ENCODE results near the gene RHOF. TPM values are rescaled to one million over a fixed set of nuclear protein-coding genes. Genes with fewer than 3 reads are reported as not detected.

RHOF gene
- total RNA-seq, 2 experiments from 2014 or later, result 145 to 154 TPM

GRCh38 chr12:121809712-121810116 is 16.2 kb upstream of the RHOF start:
- DNase-seq (no peak), ATAC-seq (no peak)
- Mint-ChIP-seq H3K27ac (peak overlapping the region; percentile 2), H3K9me3 (ENCODE audit: insufficient read depth) (no peaks in the 10 kb centered on the region), H3K36me3 (ENCODE audit: low read depth) (peaks cover 62% of the 10 kb centered on the region), H3K27me3 (ENCODE audit: low read depth) (no peaks in the 10 kb centered on the region), H3K4me1 (ENCODE audit: low read depth) (peaks cover 58% of the 10 kb centered on the region), H3K4me3 (no peak overlapping the region)
- POLR2A ChIA-PET, result interaction anchor here (17.0 kb wide), 1 partner anchor 19 kb away, joined by 543 read pairs; the partner anchor contains the start of genes RHOF and SETD1B
- CTCF ChIA-PET, result interaction anchor here (1.7 to 16.5 kb wide), 3 partner anchors 18 to 98 kb away, joined by 5 to 956 read pairs (median 12); partner anchors contain the start of genes RHOF, SETD1B and TMEM120B

- CTCF ChIA-PET, result interaction anchor here (1.7 to 16.5 kb wide), 2 partner anchors 17 to 32 kb away, joined by 5 to 956 read pairs; partner anchors contain the start of genes RHOF and SETD1B
- POLR2A ChIA-PET, result interaction anchor here (17.0 kb wide), 1 partner anchor 18 kb away, joined by 543 read pairs; the partner anchor contains the start of genes RHOF and SETD1B
- no peak overlapping the region for H3K4me3 Mint-ChIP-seq
- no peak overlapping the region for H3K27ac Mint-ChIP-seq
- no peak for DNase-seq
- H3K4me1 Mint-ChIP-seq (ENCODE audit: low read depth), result peaks cover 57% of the 10 kb centered on the region
- H3K36me3 Mint-ChIP-seq (ENCODE audit: low read depth), result peaks cover 59% of the 10 kb centered on the region
- no peaks in the 10 kb centered on the region for H3K9me3 Mint-ChIP-seq (ENCODE audit: insufficient read depth)
- no peak for ATAC-seq
- no peaks in the 10 kb centered on the region for H3K27me3 Mint-ChIP-seq (ENCODE audit: low read depth)
Measured at GRCh38 chr12:121808623-121809022, 15.1 kb upstream of the RHOF start.

GRCh38 chr12:121807642-121808347 is 14.3 kb upstream of the RHOF start:
- Mint-ChIP-seq H3K27ac (no peak overlapping the region), H3K9me3 (ENCODE audit: insufficient read depth) (no peaks in the 10 kb centered on the region), H3K4me1 (ENCODE audit: low read depth) (peaks cover 48% of the 10 kb centered on the region), H3K36me3 (ENCODE audit: low read depth) (peaks cover 54% of the 10 kb centered on the region), H3K4me3 (peak overlapping the region; percentile 15), H3K27me3 (ENCODE audit: low read depth) (no peaks in the 10 kb centered on the region)
- ChIA-PET POLR2A (interaction anchor here (17.0 kb wide), 1 partner anchor 17 kb away, joined by 543 read pairs; the partner anchor contains the start of genes RHOF and SETD1B), CTCF (interaction anchor here (1.7 to 16.5 kb wide), 2 partner anchors 16 to 31 kb away, joined by 5 to 956 read pairs; partner anchors contain the start of genes RHOF and SETD1B)
- no peak for DNase-seq
- no peak for ATAC-seq

GRCh38 chr12:121806546-121807423 is 13.3 kb upstream of the RHOF start:
- CTCF ChIA-PET, result interaction anchor here (1.4 to 16.5 kb wide), 2 partner anchors 15 to 30 kb away, joined by 4 to 956 read pairs; partner anchors contain the start of genes RHOF and SETD1B
- peak overlapping the region; percentile 84 for H3K27ac Mint-ChIP-seq
- peaks cover 50% of the 10 kb centered on the region for H3K36me3 Mint-ChIP-seq (ENCODE audit: low read depth)
- DNase-seq (no peak), ATAC-seq (no peak)
- peak overlapping the region; percentile 96 for H3K4me3 Mint-ChIP-seq
- no peaks in the 10 kb centered on the region for H3K9me3 Mint-ChIP-seq (ENCODE audit: insufficient read depth)
- POLR2A ChIA-PET, result interaction anchor here (0.7 to 17.0 kb wide), 2 partner anchors 10 to 16 kb away, joined by 3 to 543 read pairs; partner anchors contain the start of genes RHOF and SETD1B
- H3K4me1 Mint-ChIP-seq (ENCODE audit: low read depth), result peaks cover 43% of the 10 kb centered on the region
- no peaks in the 10 kb centered on the region for H3K27me3 Mint-ChIP-seq (ENCODE audit: low read depth)

- ChIA-PET CTCF (interaction anchor here (1.4 to 16.5 kb wide), 2 partner anchors 15 to 31 kb away, joined by 4 to 956 read pairs; partner anchors contain the start of genes RHOF and SETD1B), POLR2A (interaction anchor here (0.7 to 17.0 kb wide), 2 partner anchors 11 to 16 kb away, joined by 3 to 543 read pairs; partner anchors contain the start of genes RHOF and SETD1B)
- H3K27me3 Mint-ChIP-seq (ENCODE audit: low read depth), result no peaks in the 10 kb centered on the region
- H3K36me3 Mint-ChIP-seq (ENCODE audit: low read depth), result peaks cover 56% of the 10 kb centered on the region
- H3K4me3 Mint-ChIP-seq, result peak overlapping the region; percentile 96
- ATAC-seq, result peak; percentile 9
- H3K27ac Mint-ChIP-seq, result peak overlapping the region; percentile 84
- DNase-seq, result peak; percentile 43
- no peaks in the 10 kb centered on the region for H3K9me3 Mint-ChIP-seq (ENCODE audit: insufficient read depth)
- H3K4me1 Mint-ChIP-seq (ENCODE audit: low read depth), result peaks cover 37% of the 10 kb centered on the region
Measured at GRCh38 chr12:121806009-121806545, 12.6 kb upstream of the RHOF start.

GRCh38 chr12:121805171-121806008 is 11.9 kb upstream of the RHOF start:
- ATAC-seq (no peak), DNase-seq (peak; percentile 38)
- POLR2A ChIA-PET, result interaction anchor here (17.0 kb wide), 1 partner anchor 15 kb away, joined by 543 read pairs; the partner anchor contains the start of genes RHOF and SETD1B
- Mint-ChIP-seq H3K9me3 (ENCODE audit: insufficient read depth) (no peaks in the 10 kb centered on the region), H3K4me3 (peak overlapping the region; percentile 96), H3K27ac (peak overlapping the region; percentile 94), H3K4me1 (ENCODE audit: low read depth) (peaks cover 30% of the 10 kb centered on the region), H3K27me3 (ENCODE audit: low read depth) (no peaks in the 10 kb centered on the region), H3K36me3 (ENCODE audit: low read depth) (peaks cover 53% of the 10 kb centered on the region)
- CTCF ChIA-PET, result interaction anchor here (1.4 to 16.5 kb wide), 2 partner anchors 14 to 32 kb away, joined by 4 to 956 read pairs; partner anchors contain the start of genes RHOF and SETD1B

GRCh38 chr12:121804417-121805111 is 11.1 kb upstream of the RHOF start:
- ChIA-PET POLR2A (interaction anchor here (0.6 to 17.0 kb wide), 2 partner anchors 14 to 766 kb away, joined by 3 to 543 read pairs; partner anchors contain the start of genes OASL, RHOF and SETD1B), CTCF (interaction anchor here (0.6 to 26.5 kb wide), 3 partner anchors 1 to 89 kb away, joined by 3 to 956 read pairs (median 956); partner anchors contain the start of genes RHOF and SETD1B)

GRCh38 chr12:121803861-121804416 is 10.5 kb upstream of the RHOF start, which contains the start of gene SETD1B:
TSS of gene SETD1B (plus strand) at chr12:121804009. CDS start at chr12:121804738, 729 bp downstream.
- peak; percentile 69 for DNase-seq
- ChIA-PET CTCF (interaction anchor here (0.6 to 26.5 kb wide), 3 partner anchors 2 to 89 kb away, joined by 3 to 956 read pairs (median 956); partner anchors contain the start of genes RHOF and SETD1B), POLR2A (interaction anchor here (0.6 to 26.9 kb wide), 3 partner anchors 1 to 765 kb away, joined by 3 to 543 read pairs (median 543); partner anchors contain the start of genes OASL, RHOF and SETD1B)
- Mint-ChIP-seq H3K9me3 (ENCODE audit: insufficient read depth) (no peaks in the 10 kb centered on the region), H3K36me3 (ENCODE audit: low read depth) (peaks cover 47% of the 10 kb centered on the region), H3K27ac (peak within 1 kb of the TSS; percentile 98), H3K4me1 (ENCODE audit: low read depth) (peaks cover 25% of the 10 kb centered on the region), H3K4me3 (peak within 1 kb of the TSS; percentile 96), H3K27me3 (ENCODE audit: low read depth) (no peaks in the 10 kb centered on the region)
- ATAC-seq, result peak; percentile 3

More at GRCh38 chr12:121804417-121805111, 11.1 kb upstream of the RHOF start:
- no peaks in the 10 kb centered on the region for H3K27me3 Mint-ChIP-seq (ENCODE audit: low read depth)
- DNase-seq, result peak; percentile 64
- peak overlapping the region; percentile 94 for H3K27ac Mint-ChIP-seq
- peak overlapping the region; percentile 96 for H3K4me3 Mint-ChIP-seq
- ATAC-seq, result no peak
- no peaks in the 10 kb centered on the region for H3K9me3 Mint-ChIP-seq (ENCODE audit: insufficient read depth)
- H3K36me3 Mint-ChIP-seq (ENCODE audit: low read depth), result peaks cover 48% of the 10 kb centered on the region
- H3K4me1 Mint-ChIP-seq (ENCODE audit: low read depth), result peaks cover 26% of the 10 kb centered on the region
